Aorta (tissue), 5 donors: ENCODE results near the gene USP2. TPM values are rescaled to one million over a fixed set of nuclear protein-coding genes. Genes with fewer than 3 reads are reported as not detected.
A peak's percentile ranks its signal among the peaks of the same experiment; 100 is the strongest.

Experiments
- ATAC-seq: fragments of 200-7000 bp; cut with Tn5 transposase; one replicate; pipeline ENCODE4 v1.9.1; 2022; ENCODE audit warnings: moderate library complexity; ENCODE audit not compliant: low FRiP score
- DNase-seq, 2 donors: peaks; one replicate each; pipeline ENCODE4 v3.0.0-alpha.2; 2020
- H3K27ac ChIP-seq, 2 donors: one replicate each; pipeline ENCODE4 v1.5.1; 2013; ENCODE audit warnings: low read length in 2 of 2, mild to moderate bottlenecking in 2 of 2, moderate library complexity in 2 of 2, control low read depth in 1 of 2, inconsistent platforms in 1 of 2, low read depth in 1 of 2
- H3K27me3 ChIP-seq, 2 donors: one replicate each; pipeline ENCODE4 v1.6.1; 2013; ENCODE audit warnings: control low read depth in 1 of 2, low read length in 1 of 2, mild to moderate bottlenecking in 1 of 2, moderate library complexity in 1 of 2; ENCODE audit not compliant: insufficient read depth in 2 of 2, control insufficient read depth in 1 of 2
- H3K36me3 ChIP-seq, 2 donors: one replicate each; pipeline ENCODE4 v1.6.1; 2013; ENCODE audit warnings: control low read depth in 1 of 2, low read length in 1 of 2, mild to moderate bottlenecking in 1 of 2; ENCODE audit not compliant: insufficient read depth in 2 of 2, control insufficient read depth in 1 of 2
- H3K4me1 ChIP-seq, 2 donors: one replicate each; pipeline ENCODE4 v1.6.1; 2013; ENCODE audit warnings: low read length in 2 of 2, control low read depth in 1 of 2, mild to moderate bottlenecking in 1 of 2, moderate library complexity in 1 of 2; ENCODE audit not compliant: insufficient read depth in 2 of 2, control insufficient read depth in 1 of 2
- H3K4me3 ChIP-seq, 2 donors: one replicate each; pipeline ENCODE4 v1.5.1; 2013; ENCODE audit warnings: low read length in 2 of 2, control low read depth in 1 of 2, mild to moderate bottlenecking in 1 of 2
- H3K9me3 ChIP-seq: one replicate; pipeline ENCODE4 v1.6.1; 2013; ENCODE audit warnings: mild to moderate bottlenecking, low read length; ENCODE audit not compliant: control insufficient read depth
- WGBS, 2 donors: extraction: QIAGEN DNeasy Blood & Tissue Kit; methylation state at CpG; one replicate each; pipeline ENCODE4 v1.1.7; 2013; 5-methylcytosine and 5-hydroxymethylcytosine counted together
- intact Hi-C, 2 donors: fragments of 100-400 bp; cut with DNase I; formaldehyde crosslinking; loops; one replicate each; pipeline versions ENCODE4 v1.14.2 to v1.15.0; 2022
- polyA plus RNA-seq, 2 donors: library from polyadenylated mRNA; stranded (reverse); fragments of 200-250 nt; gene quantifications; one replicate each; pipeline ENCODE4 v1.2.3, GENCODE V29; 2013
- total RNA-seq, 2 donors: library from RNA; stranded (reverse); fragmentation: NEBNext Ultra II Directional; extraction: Animal tissue kit (Norgen Biotek cat#: 25700); gene quantifications; one replicate each; pipeline ENCODE4 v1.2.1, GENCODE V29; 2021
- donor health status: healthy with polysubstance abuse.
- donor health status: Bipolar disorder and iron deficiency.
- donor health status: DM: no; HTN: no; CAD: no.
- donor health status: DM: no; HTN: no; CAD: no.
- donor health status: DM: yes; HTN: yes; CAD: no.

USP2 gene
- total and polyA plus RNA-seq, 4 donors = 0.18 to 3.0 (median 1.9) TPM

DNA sequence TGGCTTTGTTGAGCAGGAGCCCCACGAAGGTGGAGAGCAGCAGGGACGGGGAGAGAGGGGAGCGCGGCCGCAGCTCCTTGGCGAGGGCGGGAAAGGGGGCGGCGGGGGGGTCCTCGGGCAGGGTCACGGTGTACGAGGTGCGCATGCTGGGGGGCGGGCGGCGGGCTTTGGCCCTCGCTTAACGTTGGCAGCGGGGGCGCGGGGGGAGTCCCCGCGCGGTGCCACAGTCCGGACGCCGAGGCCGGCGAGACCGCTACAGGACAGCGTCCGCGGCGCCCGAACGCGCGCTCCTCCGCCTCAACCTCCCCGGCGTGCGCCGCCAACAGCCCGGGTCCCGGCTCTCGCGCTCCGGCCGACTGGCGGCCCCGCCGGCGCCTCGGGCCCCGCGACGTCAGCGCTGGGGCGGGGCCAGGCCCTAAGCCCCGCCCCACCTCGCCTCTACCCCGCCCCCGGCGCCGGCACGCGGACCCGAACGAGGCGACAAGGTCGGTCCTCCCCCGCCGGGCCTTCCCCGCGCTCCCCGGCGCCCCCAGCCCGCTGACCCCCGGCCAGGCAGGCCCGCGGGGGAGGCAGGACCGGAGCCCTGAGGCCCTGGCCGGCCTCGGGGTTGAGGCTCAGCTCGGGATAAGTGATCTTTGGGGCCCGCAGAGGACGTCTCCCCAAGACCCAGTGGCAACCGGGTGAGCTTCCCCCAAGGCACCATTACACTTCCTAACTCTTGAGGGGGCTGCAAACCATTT lies 17.5 kb downstream of the USP2 start:
- Histone ChIP-seq H3K9me3 (no peaks in the 10 kb centered on the region), H3K27ac (no peak overlapping the region), H3K27me3 (no peaks in the 10 kb centered on the region), H3K4me1 (no peaks in the 10 kb centered on the region), H3K4me3 (peak overlapping the region in 1 of 2 donors; percentile 28), H3K36me3 (no peaks in the 10 kb centered on the region)
- DNase-seq (peak in 1 of 2 donors; percentile 89), ATAC-seq (peak; percentile 71)
- 4% methylated on average over 50 to 88 of the region's 88 CpGs for WGBS, 2 donors
- intact Hi-C loops = no loop called here

DNA sequence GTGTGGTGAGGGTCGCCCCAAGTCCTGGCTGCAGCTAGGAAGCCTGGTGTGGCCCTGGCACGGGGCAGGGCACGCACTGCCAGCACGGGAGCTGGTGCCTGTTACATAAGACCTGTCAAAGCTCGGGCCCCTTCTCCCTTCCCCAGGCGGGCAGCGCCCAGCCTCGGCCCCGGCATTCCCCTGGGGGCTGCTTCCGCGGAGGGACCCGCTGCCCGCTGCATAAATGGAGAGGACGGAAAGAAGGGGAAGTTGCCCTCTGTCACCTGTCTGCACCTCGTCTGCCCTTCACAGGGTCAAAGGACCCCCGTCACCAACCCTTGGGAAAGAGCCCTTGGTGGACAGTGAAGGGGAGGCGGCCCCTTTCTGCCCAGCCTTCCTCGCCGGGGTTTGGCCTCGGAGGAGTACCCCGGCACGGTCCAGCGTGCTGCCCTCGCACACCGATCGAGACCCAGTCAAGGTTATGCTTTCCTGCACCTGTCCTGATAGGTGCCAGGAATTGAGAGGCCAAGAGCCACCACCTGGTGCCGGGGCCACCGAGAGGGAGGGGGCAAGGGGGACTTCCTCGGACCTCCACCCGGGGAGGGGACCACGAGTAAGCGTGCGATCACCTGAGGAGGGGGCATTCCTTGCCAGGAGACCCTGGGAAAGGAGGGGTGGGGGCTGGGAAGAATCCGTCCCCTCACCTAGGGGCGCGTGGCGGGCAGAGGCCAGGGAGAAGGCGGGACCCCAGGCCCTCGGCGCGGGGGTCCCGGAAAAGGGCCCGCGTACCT lies 18.2 kb downstream of the USP2 start:
- Histone ChIP-seq H3K27me3 (no peaks in the 10 kb centered on the region), H3K4me1 (no peaks in the 10 kb centered on the region), H3K4me3 (no peak overlapping the region), H3K36me3 (no peaks in the 10 kb centered on the region), H3K27ac (no peak overlapping the region), H3K9me3 (no peaks in the 10 kb centered on the region)
- intact Hi-C loops = no loop called here
- ATAC-seq (no peak), DNase-seq (no peak)
- WGBS, 2 donors = 55 to 58% methylated on average over 40 to 44 of the region's 44 CpGs

DNA sequence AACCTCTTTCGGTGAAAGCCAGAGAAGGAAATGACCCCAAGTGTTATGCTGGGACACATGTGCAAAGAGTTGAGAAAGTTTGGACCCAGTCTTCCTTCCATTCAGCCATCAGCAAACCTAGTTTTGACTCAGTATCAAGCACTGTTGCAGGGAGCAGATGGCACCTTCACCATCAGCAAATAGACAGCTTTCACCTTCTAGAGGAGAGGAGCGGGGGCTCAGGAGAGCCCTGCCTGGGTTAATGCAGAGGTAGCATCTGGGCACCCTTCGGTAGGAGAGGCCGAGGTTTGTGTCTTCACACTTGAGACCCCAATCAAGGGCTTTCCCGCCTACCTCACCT lies 18.8 kb downstream of the USP2 start:
- H3K4me1 ChIP-seq = no peaks in the 10 kb centered on the region
- no peaks in the 10 kb centered on the region for H3K36me3 ChIP-seq
- ATAC-seq = no peak
- H3K9me3 ChIP-seq = no peaks in the 10 kb centered on the region
- no peak overlapping the region for H3K4me3 ChIP-seq
- no peak overlapping the region for H3K27ac ChIP-seq
- intact Hi-C loops = no loop called here
- no peak for DNase-seq
- 93 to 96% methylated on average over 5 of the region's 5 CpGs for WGBS, 2 donors
- no peaks in the 10 kb centered on the region for H3K27me3 ChIP-seq

DNA sequence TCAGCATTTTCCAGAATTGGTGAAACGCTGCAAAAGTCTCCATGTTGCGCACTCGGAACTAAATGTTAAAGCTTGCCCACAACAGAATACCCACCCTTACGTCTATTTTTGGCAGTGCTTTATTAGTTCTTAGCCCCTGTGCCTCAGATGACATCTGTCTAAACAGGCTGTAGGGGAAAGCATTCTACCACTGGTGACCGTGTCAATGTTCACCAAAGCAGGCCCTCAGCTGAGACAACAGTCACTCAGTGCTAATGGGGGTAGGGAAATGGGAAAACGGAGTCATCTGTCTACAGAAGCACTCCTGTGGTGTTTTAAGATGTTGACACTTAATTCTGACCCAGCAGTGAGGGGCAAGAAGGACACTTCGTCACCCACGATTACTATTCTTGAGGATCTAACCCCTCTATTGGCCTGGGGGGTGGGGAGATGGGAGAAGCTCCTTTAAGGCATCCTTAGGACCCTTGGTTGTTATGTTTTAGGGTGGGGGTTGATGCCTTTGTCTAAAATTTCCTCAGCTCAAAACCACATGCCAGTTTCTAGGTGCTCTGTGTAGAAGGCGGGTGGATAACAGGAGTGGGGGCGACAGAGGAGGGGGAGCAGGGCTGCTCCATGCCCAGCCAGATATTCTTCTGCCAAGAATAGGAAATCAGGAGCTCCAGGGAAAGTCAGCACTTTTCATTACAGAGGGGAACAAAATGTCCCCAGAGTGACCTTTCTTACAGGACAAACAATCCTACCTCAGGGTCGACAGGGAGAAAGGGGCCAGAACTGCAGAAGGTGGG lies 19.4 kb downstream of the USP2 start:
- H3K4me1 ChIP-seq = no peaks in the 10 kb centered on the region

DNA sequence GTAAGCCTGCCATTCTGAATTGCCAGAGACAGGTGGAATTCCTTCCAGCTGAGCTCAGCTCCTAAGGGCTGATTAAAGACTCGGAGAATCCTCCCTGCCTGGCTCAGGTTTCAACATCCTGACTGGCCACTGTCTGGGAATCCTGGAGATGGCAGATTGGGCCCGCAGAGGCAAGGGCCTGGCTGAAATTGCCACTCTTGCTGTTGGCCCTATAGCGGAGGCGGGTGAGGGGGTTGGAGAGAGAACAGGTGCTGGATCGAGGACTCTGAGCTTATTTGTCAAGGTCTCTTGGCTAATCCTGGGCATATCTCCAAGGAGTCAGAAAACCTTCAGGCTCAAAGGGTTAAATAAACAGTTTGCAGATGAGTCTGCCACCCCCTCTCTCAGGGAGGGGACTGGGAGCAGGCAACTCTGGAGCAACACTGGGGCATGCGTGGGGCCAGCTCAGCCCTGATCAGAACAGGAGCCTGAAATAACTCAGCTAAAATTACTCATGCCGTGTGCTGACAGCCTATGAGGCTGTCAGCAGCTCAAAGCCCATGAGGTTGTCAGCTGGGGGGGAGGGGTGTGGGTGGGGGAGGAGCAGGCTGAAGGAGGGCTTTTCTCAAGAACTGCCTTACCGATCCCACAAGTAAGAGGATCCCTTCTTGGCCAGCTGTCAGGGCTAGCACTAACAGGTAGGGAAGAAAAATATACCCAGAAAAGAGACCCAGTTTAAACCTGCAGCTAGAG lies 20.3 kb downstream of the USP2 start:
- Histone ChIP-seq H3K4me1 (no peaks in the 10 kb centered on the region), H3K27ac (no peak overlapping the region), H3K9me3 (no peaks in the 10 kb centered on the region), H3K4me3 (no peak overlapping the region), H3K36me3 (no peaks in the 10 kb centered on the region), H3K27me3 (no peaks in the 10 kb centered on the region)
- ATAC-seq (peak; percentile 47), DNase-seq (peak; percentile 72 to 88)
- WGBS, 2 donors = 44 to 45% methylated on average over 8 of the region's 8 CpGs
- intact Hi-C loops = no loop called here

More for the DNA sequence above, 19.4 kb downstream of the USP2 start:
- Histone ChIP-seq H3K4me3 (no peak overlapping the region), H3K9me3 (no peaks in the 10 kb centered on the region), H3K27ac (no peak overlapping the region), H3K36me3 (no peaks in the 10 kb centered on the region), H3K27me3 (no peaks in the 10 kb centered on the region)
- intact Hi-C loops = no loop called here
- ATAC-seq (no peak), DNase-seq (no peak)
- 79 to 83% methylated on average over 11 of the region's 11 CpGs for WGBS, 2 donors

DNA sequence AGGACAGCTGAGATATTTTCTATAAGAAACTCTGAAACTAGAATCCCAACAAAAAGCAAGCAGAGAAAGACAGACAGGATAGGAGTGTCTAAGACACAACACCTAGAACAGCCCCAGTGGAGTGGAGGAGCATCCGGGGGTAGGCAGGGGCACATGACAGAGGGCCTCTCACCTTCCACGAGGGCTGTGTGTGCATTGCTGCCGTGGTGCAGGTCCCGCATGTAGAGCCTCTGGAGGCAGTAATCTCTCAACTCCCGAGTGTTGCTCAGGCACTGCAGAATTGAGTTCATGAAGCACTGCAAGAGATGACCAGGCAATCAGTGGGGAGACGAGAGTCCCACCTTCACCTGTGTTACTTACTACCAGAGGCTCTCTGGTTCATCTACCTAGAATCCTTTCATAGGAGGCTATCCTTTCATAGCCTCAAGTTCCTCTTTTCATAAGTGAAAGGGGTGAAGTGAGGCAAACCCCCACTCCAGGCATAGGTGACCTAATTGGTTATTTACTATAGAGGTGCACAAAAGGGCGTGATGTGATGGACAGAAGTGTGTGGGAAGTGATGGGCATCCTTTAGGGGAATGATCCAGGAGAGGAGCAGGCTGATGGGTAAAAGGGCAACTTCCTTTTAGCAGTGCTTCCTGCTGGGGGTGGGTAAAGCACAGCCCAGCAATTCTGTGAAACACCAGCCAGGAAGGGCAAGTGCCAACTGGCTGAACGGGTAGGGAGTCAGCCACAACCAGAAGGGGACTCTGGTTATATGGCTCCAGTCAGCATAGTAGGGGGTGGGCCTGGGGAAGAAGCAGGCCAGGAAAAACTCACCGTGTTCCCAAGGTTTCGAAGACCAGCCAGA lies 21.9 kb downstream of the USP2 start:
- no peaks in the 10 kb centered on the region for H3K9me3 ChIP-seq
- no peak overlapping the region for H3K4me3 ChIP-seq
- H3K27ac ChIP-seq = no peak overlapping the region
- no peaks in the 10 kb centered on the region for H3K36me3 ChIP-seq
- 88 to 90% methylated on average over 10 of the region's 10 CpGs for WGBS, 2 donors
- ATAC-seq (no peak), DNase-seq (peak in 1 of 2 donors; percentile 40)
- intact Hi-C loops = loop anchor here in 1 of 2 donors (2.0 kb wide), 1 partner anchor 13 kb away; no protein-coding TSS in a partner anchor
- H3K4me1 ChIP-seq = no peaks in the 10 kb centered on the region
- H3K27me3 ChIP-seq = no peaks in the 10 kb centered on the region

DNA sequence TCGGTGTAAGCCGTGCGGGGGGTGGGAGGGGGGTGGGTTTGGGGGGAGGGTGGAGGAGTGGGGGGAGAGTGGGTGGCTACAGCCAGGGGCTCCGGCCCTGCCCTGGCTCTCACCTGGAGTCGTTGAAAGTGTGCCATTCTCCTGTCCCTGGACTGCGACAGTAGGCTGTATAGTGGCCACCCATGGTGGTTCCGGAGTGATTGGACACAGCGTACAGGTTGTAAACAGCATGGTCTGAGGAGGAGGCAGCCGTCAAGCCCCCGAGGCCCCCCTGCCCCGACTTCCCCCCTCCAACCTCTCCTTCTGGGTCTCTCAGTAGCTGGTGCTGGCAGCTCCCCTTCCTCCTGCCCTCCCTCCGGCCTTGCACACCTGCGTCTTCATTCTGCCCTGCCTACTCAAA lies 24.4 kb downstream of the USP2 start:
- intact Hi-C loops = loop anchor here in 1 of 2 donors (2.0 kb wide), 1 partner anchor 118 kb away; no protein-coding TSS in a partner anchor
- WGBS, 2 donors = 46 to 67% methylated on average over 9 to 13 of the region's 13 CpGs
- no peaks in the 10 kb centered on the region for H3K4me1 ChIP-seq
- H3K9me3 ChIP-seq = no peaks in the 10 kb centered on the region
- no peak overlapping the region for H3K27ac ChIP-seq
- H3K27me3 ChIP-seq = no peaks in the 10 kb centered on the region
- H3K36me3 ChIP-seq = no peaks in the 10 kb centered on the region
- no peak overlapping the region for H3K4me3 ChIP-seq
- DNase-seq (no peak), ATAC-seq (no peak)
